ENCODE data around the gene BDKRB1.

DNA sequence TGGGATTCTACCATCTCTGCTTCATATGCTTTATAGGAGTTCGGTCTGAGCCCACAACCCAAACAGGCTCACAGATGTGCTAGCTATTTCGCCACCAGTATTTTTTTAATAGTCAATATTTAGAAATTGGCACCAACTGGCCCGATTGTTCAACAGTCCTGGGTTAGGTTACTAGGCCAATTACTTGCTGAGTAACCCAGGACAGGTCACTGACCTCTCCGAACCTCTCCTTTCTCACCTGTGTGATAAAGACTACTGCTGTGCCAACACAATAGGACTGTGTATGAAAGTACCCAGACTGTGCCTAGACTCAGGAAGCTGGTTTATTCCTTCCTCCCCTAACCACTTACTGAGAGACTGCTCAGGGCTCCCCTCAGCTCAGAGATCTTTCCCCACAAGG lies 43.1 kb upstream of the BDKRB1 start:
- TF ChIP-seq, protein P1, sequence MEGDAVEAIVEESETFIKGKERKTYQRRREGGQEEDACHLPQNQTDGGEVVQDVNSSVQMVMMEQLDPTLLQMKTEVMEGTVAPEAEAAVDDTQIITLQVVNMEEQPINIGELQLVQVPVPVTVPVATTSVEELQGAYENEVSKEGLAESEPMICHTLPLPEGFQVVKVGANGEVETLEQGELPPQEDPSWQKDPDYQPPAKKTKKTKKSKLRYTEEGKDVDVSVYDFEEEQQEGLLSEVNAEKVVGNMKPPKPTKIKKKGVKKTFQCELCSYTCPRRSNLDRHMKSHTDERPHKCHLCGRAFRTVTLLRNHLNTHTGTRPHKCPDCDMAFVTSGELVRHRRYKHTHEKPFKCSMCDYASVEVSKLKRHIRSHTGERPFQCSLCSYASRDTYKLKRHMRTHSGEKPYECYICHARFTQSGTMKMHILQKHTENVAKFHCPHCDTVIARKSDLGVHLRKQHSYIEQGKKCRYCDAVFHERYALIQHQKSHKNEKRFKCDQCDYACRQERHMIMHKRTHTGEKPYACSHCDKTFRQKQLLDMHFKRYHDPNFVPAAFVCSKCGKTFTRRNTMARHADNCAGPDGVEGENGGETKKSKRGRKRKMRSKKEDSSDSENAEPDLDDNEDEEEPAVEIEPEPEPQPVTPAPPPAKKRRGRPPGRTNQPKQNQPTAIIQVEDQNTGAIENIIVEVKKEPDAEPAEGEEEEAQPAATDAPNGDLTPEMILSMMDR (IDR thresholded peaks at IDR 0.05): no peak
- no peak for TF ChIP-seq POLR2A (IDR thresholded peaks at IDR 0.05)
